Naive thymus-derived CD8-positive, alpha-beta T cell (primary cell): ENCODE results near the gene KIF18B. TPM values are rescaled to one million over a fixed set of nuclear protein-coding genes. Genes with fewer than 3 reads are reported as not detected.

Source experiments
- ATAC-seq, 2 donors: fragments of 150-1000 bp; cut with Tn5 transposase in 1 of 2; sonication (Bioruptor Pico), chemical (Tn5 transposase) in 1 of 2; 1 replicate in 1 of 2; 2 replicates in 1 of 2; pipeline ENCODE4 v1.10.0; 2021; ENCODE audit warnings: mild to moderate bottlenecking in 2 of 2, moderate library complexity in 2 of 2
- POLR2A ChIA-PET: fragments of 350-600 bp; sonication (Branson Sonifier 250); formaldehyde crosslinking; loops from one replicate; lab custom pipeline; 2021; ENCODE audit warnings: antibody characterized with exemption; lab: Charles Lee
- DNase-seq, 10 donors: peaks; one replicate each; pipeline versions ENCODE4 v3.0.0 to v3.0.0-alpha.2; 2020 to 2022
- H3K27ac Mint-ChIP-seq, 10 donors: one replicate each; pipeline ENCODE4 v1.8.0; 2020 to 2022; ENCODE audit warnings: mild to moderate bottlenecking in 10 of 10, mixed read lengths in 10 of 10, moderate library complexity in 4 of 10, inconsistent platforms in 1 of 10
- H3K27me3 Mint-ChIP-seq, 5 donors: one replicate each; pipeline ENCODE4 v1.8.0; 2021 to 2022; ENCODE audit warnings: mixed read lengths in 5 of 5
- H3K36me3 Mint-ChIP-seq, 3 donors: one replicate each; pipeline ENCODE4 v1.8.0; 2020 to 2022; ENCODE audit warnings: mixed read lengths in 3 of 3, mild to moderate bottlenecking in 2 of 3, inconsistent platforms in 1 of 3
- H3K4me1 Mint-ChIP-seq, 4 donors: one replicate each; pipeline ENCODE4 v1.8.0; 2021 to 2022; ENCODE audit warnings: mixed read lengths in 4 of 4
- H3K4me3 Mint-ChIP-seq, 10 donors: one replicate each; pipeline ENCODE4 v1.8.0; 2020 to 2022; ENCODE audit warnings: mild to moderate bottlenecking in 10 of 10, mixed read lengths in 10 of 10, moderate library complexity in 6 of 10, inconsistent platforms in 1 of 10
- H3K9me3 Mint-ChIP-seq, 9 donors: one replicate each; pipeline ENCODE4 v1.8.0; 2020 to 2022; ENCODE audit warnings: mixed read lengths in 9 of 9, mild to moderate bottlenecking in 3 of 9, inconsistent platforms in 1 of 9, moderate library complexity in 1 of 9
- polyA plus RNA-seq, 3 donors: library from polyadenylated mRNA; unstranded; fragments of 300-500 nt; fragmentation: Illumina TruSeq; gene quantifications; one replicate each; pipeline ENCODE4 v1.2.3, GENCODE V29; 2021
- total RNA-seq, 8 experiments: library from RNA in 2 of 8; stranded (reverse) in 2 of 8; gene quantifications; one replicate each; pipeline ENCODE4 v1.2.3 and lab custom pipeline; 2021 to 2026

The KIF18B gene
- total and polyA plus RNA-seq, 5 experiments from 2014 or later = not detected

GRCh38 chr17:44930667-44931066, 16.9 kb downstream of the KIF18B start:
- ATAC-seq (no peak), DNase-seq (no peak)
- H3K4me3 Mint-ChIP-seq = no peak overlapping the region
- no peaks in the 10 kb centered on the region for H3K4me1 Mint-ChIP-seq
- H3K27ac Mint-ChIP-seq = no peak overlapping the region
- H3K9me3 Mint-ChIP-seq = no peaks in the 10 kb centered on the region
- POLR2A ChIA-PET = no interaction called here
- no peaks in the 10 kb centered on the region for H3K27me3 Mint-ChIP-seq
- H3K36me3 Mint-ChIP-seq = no peaks in the 10 kb centered on the region

- POLR2A ChIA-PET = no interaction called here
- Mint-ChIP-seq H3K4me1 (no peaks in the 10 kb centered on the region), H3K27ac (no peak overlapping the region), H3K9me3 (no peaks in the 10 kb centered on the region), H3K36me3 (no peaks in the 10 kb centered on the region), H3K4me3 (no peak overlapping the region), H3K27me3 (no peaks in the 10 kb centered on the region)
- ATAC-seq = no peak
- no peak for DNase-seq
Measured at GRCh38 chr17:44928950-44929720, 18.4 kb downstream of the KIF18B start.

DNA sequence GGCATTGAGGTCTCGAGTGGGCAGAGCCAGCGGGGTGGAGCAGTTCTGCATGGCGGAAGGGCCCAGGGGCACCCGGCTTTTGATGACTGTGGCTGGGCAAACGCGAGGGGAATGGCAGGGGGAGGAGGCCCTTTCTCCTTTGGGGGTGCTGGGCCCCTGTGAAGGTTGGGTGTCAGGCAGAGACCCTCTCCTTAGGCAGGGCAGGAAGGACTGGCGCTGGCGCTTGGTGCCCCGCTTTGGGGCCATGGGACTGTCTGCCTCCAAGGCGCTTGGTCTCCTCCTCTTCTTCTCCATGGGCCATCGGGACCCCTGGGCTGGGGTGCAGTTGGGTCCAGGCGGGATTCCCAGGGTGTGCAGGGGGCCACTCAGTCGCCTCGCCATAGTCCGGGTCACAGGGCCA, 19.4 kb downstream of the KIF18B start:
- no peaks in the 10 kb centered on the region for H3K4me1 Mint-ChIP-seq
- no peaks in the 10 kb centered on the region for H3K36me3 Mint-ChIP-seq
- POLR2A ChIA-PET = no interaction called here
- H3K27me3 Mint-ChIP-seq = peaks cover 0 to under 1% (median 0%) of the 10 kb centered on the region in 5 donors
- no peaks in the 10 kb centered on the region for H3K9me3 Mint-ChIP-seq
- ATAC-seq (no peak), DNase-seq (peak in 1 of 10 donors; percentile 36)
- H3K27ac Mint-ChIP-seq = no peak overlapping the region
- H3K4me3 Mint-ChIP-seq = no peak overlapping the region

GRCh38 chr17:44927696-44928095, 19.9 kb downstream of the KIF18B start:
- no peak for ATAC-seq
- H3K36me3 Mint-ChIP-seq = no peaks in the 10 kb centered on the region
- H3K27me3 Mint-ChIP-seq = peaks cover 0 to 5% (median 1%) of the 10 kb centered on the region in 5 donors
- no peaks in the 10 kb centered on the region for H3K4me1 Mint-ChIP-seq
- POLR2A ChIA-PET = interaction anchor here (0.5 kb wide), 1 partner anchor 249 kb away, joined by 3 read pairs; no protein-coding TSS in a partner anchor
- no peak overlapping the region for H3K4me3 Mint-ChIP-seq
- no peak overlapping the region for H3K27ac Mint-ChIP-seq
- no peak for DNase-seq
- no peaks in the 10 kb centered on the region for H3K9me3 Mint-ChIP-seq

DNA sequence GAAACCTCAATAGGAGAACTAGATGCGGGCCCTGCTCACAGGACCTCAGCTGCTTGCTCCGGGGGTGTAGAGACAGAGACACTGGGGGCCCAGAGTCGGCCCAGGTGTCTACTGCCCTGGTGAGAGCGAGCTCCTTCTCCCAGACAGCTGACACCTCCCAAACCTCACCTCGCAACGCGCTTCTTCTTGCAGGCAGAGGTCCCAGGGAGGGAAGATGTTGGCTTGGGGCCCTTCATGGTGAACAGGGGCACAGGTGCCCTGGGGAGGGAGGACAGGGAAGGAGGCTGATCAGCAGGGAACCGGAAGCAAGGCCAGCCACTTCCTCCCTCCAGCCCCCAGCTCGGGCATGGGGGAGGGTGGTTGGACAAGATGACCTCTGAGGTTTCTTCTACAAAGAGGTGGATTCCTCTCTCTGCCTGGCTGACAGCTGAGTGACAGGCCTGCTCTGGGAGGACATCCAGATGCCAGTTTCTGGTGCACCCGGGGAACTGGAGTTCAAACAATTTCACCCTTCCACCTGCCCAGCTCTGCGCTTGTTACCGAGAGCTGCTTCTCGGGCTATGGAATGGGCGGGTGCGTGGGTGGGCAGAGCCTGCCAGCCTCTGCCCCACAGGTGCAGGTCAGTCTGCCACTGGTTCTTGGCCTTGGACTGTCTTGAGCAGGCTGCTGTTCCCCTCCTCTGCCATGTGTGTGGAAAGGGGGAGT, 20.6 kb downstream of the KIF18B start:
- Mint-ChIP-seq H3K4me3 (no peak overlapping the region), H3K36me3 (no peaks in the 10 kb centered on the region), H3K27ac (no peak overlapping the region), H3K27me3 (peaks cover 0 to 10% (median 2%) of the 10 kb centered on the region in 5 donors), H3K9me3 (no peaks in the 10 kb centered on the region), H3K4me1 (no peaks in the 10 kb centered on the region)
- POLR2A ChIA-PET = interaction anchor here (0.5 to 0.6 kb wide), 2 partner anchors 14 to 250 kb away, joined by 3 to 4 read pairs; no protein-coding TSS in a partner anchor
- DNase-seq (peak in 1 of 10 donors; percentile 46), ATAC-seq (no peak)

DNA sequence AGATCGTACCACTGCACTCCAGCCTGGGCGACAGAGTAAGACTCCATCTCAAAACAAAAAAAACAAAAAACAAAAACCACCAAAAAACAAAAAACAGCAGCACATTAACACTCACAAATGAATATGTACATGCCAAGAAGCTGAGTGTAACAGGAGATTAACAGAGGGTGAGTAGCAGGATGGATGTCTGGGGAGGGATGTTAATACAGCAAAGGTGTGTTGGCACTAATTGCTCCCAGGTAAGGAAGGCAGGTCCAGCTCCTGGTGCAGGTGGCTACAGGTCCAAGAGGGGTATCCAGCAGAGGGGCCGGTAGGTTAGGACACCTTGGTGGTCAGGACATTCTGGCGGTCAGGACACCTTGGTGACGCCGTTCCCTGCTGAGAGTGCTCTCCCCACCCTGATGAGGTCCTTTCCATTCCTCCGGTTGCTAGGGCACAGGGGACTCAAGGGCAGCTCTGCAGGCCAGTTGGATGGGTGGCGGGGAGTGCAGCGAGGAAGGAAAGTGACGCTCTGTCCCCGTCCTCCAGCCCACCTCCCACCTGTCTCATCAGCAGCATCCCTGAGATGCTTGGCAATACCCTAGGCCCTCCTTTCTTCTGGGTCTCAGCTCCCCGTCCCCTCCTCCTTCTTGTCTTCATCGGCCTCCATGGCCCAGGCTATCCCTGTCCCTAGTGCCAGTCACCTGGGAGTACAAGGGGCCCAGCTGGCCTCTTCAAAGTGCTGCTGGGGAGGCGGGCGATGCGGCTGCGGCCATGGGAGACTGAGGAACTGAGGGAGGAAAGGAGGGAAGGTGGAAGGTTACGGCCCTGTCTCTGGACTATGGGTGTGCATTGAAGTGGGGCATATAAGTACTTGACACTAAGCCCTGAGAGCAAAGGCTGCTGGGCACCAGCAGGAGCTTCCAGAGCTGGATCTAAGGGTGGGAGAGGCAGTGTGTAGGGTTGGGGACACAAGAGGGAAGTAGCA, 21.6 kb downstream of the KIF18B start:
- no peak for ATAC-seq
- POLR2A ChIA-PET = interaction anchor here (0.5 to 0.6 kb wide), 2 partner anchors 15 to 227 kb away, joined by 3 to 4 read pairs; no protein-coding TSS in a partner anchor

DNA sequence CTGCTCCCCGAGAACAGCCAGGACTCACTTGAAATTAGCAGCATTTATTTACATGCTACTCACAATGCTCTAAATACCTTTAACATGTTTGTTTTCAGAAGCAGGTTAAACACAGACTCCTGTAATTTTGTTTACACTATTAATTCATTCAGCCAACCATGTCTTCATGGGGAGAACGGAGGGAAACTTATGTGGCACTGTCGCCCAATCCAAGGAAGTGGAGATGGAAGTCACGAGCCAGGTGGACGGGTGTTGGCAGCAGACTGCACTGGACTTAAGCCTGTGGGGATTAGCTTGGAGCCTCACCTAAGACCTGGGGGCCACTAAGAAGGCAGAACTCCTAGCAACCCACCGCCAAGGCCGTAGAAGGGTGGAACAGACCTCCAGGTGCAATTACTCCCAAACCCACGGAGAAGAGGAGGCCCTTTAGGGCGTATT, 23.4 kb downstream of the KIF18B start:
- POLR2A ChIA-PET = interaction anchor here (0.5 kb wide), 1 partner anchor 83 kb away, joined by 3 read pairs; no protein-coding TSS in a partner anchor
- H3K4me1 Mint-ChIP-seq = no peaks in the 10 kb centered on the region

More for the DNA sequence above, 21.6 kb downstream of the KIF18B start:
- Mint-ChIP-seq H3K4me1 (no peaks in the 10 kb centered on the region), H3K4me3 (no peak overlapping the region), H3K36me3 (no peaks in the 10 kb centered on the region), H3K27me3 (peaks cover 0 to 16% (median 9%) of the 10 kb centered on the region in 5 donors), H3K27ac (peak overlapping the region in 1 of 10 donors; percentile 5), H3K9me3 (no peaks in the 10 kb centered on the region)
- peak in 1 of 10 donors; percentile 48 for DNase-seq

DNA sequence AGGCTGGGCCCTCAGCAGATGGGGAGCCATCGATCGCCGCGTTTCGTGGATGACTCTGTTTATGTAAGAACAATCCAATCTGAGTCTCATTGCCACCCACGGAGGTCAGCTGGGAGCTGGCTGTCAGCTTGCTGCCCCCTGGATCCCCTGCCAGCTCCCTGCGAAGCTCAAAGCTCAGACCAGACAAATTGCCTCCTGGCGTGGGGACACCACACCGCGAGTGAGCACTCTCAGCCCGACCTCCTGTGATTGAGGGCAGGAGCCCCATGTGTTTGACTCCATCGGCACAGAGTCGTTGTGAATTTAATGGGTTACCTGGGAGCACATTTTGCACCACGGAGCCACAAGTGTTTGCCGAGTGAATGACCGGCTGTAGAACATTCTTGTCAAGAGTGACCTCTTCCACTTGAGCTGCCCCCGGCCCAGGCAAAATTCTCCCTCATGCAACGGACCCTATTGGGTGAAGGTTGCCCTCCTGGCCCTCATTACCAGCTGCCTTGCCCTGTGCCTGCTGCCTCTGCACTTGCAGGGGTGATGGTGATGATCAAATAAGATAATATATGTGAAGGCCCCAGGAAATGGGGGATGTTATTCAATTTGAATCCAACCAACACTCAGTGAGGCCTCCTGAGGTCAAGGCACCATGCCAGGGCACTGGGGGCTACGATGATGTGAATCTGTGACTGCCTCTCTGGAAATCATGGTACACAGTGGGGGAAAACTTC, 24.7 kb downstream of the KIF18B start:
- Mint-ChIP-seq H3K27me3 (peaks cover 1 to 26% (median 10%) of the 10 kb centered on the region in 5 donors), H3K27ac (no peak overlapping the region), H3K36me3 (no peaks in the 10 kb centered on the region), H3K9me3 (no peaks in the 10 kb centered on the region), H3K4me1 (no peaks in the 10 kb centered on the region), H3K4me3 (no peak overlapping the region)
- DNase-seq (peak in 1 of 10 donors; percentile 50), ATAC-seq (no peak)
- POLR2A ChIA-PET = no interaction called here

More for the DNA sequence above, 23.4 kb downstream of the KIF18B start:
- Mint-ChIP-seq H3K27me3 (peaks cover 0 to 26% (median 10%) of the 10 kb centered on the region in 5 donors), H3K9me3 (no peaks in the 10 kb centered on the region), H3K27ac (no peak overlapping the region), H3K36me3 (no peaks in the 10 kb centered on the region), H3K4me3 (no peak overlapping the region)
- DNase-seq (peak in 1 of 10 donors; percentile 56), ATAC-seq (no peak)

DNA sequence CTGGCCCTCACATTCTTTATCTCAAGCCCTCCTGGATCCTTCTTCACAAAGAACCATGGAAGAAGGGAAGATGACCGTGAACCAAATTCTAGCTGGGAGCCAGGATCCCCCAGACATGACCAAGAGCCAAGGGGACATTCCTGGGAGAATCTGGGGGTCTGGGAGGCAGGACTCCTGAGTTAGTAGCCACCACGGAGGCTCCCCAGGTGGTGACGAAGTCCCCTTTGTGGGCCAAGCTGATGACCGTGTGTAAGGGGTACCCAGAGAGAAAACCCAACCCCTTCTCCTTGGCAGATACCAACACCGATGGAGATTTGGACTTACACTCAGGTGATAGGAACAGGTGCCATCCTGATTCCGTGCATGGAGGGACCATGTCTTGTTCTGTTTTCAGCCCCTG, 25.4 kb downstream of the KIF18B start:
- no peak for DNase-seq
- Mint-ChIP-seq H3K4me3 (no peak overlapping the region), H3K27ac (peak overlapping the region in 1 of 10 donors; percentile 37), H3K9me3 (no peaks in the 10 kb centered on the region), H3K27me3 (peaks cover 1 to 26% (median 10%) of the 10 kb centered on the region in 5 donors), H3K36me3 (no peaks in the 10 kb centered on the region), H3K4me1 (no peaks in the 10 kb centered on the region)
- no peak for ATAC-seq
- POLR2A ChIA-PET = no interaction called here

- Mint-ChIP-seq H3K36me3 (no peaks in the 10 kb centered on the region), H3K4me1 (no peaks in the 10 kb centered on the region), H3K4me3 (no peak overlapping the region), H3K27ac (no peak overlapping the region), H3K9me3 (no peaks in the 10 kb centered on the region), H3K27me3 (peaks cover 1 to 28% (median 10%) of the 10 kb centered on the region in 5 donors)
- POLR2A ChIA-PET = no interaction called here
- ATAC-seq = no peak
- peak in 1 of 10 donors; percentile 44 for DNase-seq
Measured at GRCh38 chr17:44921122-44921882, 26.3 kb downstream of the KIF18B start.

DNA sequence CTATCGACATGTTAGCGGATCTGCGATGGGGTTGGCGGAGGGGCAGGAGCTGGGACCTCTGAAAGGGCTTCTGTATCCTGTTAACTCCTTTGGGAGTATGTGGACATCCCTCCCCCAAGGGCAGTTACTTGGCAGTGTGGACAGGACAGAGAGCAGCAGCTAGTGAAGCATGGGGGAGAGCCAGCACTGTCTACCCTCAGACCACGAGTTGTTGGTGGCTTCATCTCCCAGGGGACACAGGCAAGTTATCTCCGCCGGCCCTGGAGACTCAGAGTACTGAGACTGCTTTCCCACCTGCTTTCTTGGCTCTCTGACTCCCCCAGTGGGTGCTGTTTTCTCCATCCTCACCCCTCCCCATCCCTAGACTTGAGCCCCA, 27.0 kb downstream of the KIF18B start:
- Mint-ChIP-seq H3K4me3 (no peak overlapping the region), H3K27me3 (peaks cover 1 to 30% (median 13%) of the 10 kb centered on the region in 5 donors), H3K27ac (peak overlapping the region in 1 of 10 donors; percentile 21), H3K9me3 (no peaks in the 10 kb centered on the region), H3K4me1 (no peaks in the 10 kb centered on the region), H3K36me3 (no peaks in the 10 kb centered on the region)
- ATAC-seq = no peak
- POLR2A ChIA-PET = interaction anchor here (0.8 to 1.0 kb wide), 2 partner anchors 215 to 228 kb away, joined by 3 to 6 read pairs; partner anchors contain the start of genes ACBD4 and HEXIM1
- DNase-seq = peak in 1 of 10 donors; percentile 43
